Measurements from ENCODE around the gene CAMK1D.

DNA sequence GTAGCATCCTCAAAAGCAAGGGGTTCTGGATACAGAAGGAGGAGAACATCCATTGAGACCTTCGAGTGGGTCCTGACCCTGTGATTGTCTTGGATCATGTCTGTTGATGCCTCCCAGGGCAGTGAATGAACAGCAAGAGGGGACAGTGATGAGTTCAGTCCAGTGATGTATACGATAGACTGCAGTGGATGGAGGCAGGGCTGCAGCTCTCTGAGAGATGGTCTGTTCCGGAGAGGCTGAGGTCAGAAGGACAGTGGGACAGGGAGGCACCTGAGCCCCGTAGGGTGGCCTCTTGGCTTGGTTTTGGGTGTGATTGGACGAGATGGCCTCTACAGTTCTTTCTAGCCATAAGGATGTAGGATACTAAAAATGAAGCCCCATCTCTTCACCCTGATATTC lies 280.4 kb downstream of the CAMK1D start:
- TF ChIP-seq, protein P1, sequence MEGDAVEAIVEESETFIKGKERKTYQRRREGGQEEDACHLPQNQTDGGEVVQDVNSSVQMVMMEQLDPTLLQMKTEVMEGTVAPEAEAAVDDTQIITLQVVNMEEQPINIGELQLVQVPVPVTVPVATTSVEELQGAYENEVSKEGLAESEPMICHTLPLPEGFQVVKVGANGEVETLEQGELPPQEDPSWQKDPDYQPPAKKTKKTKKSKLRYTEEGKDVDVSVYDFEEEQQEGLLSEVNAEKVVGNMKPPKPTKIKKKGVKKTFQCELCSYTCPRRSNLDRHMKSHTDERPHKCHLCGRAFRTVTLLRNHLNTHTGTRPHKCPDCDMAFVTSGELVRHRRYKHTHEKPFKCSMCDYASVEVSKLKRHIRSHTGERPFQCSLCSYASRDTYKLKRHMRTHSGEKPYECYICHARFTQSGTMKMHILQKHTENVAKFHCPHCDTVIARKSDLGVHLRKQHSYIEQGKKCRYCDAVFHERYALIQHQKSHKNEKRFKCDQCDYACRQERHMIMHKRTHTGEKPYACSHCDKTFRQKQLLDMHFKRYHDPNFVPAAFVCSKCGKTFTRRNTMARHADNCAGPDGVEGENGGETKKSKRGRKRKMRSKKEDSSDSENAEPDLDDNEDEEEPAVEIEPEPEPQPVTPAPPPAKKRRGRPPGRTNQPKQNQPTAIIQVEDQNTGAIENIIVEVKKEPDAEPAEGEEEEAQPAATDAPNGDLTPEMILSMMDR (IDR thresholded peaks at IDR 0.05), result no peak
- TF ChIP-seq POLR2A (IDR thresholded peaks at IDR 0.05), result no peak
